Mesothelial cell of epicardium (in vitro differentiated cells): ENCODE data around the gene ADAM19. TPM values are rescaled to one million over a fixed set of nuclear protein-coding genes. Genes with fewer than 3 reads are reported as not detected.
"Not testable (repeated sequence)": the region's sequence is repeated elsewhere in the genome, so short reads cannot be mapped to it uniquely, and the experiment has no call there.

ENCODE experiments used
- DNase-seq, 2 experiments: peaks; one replicate each; pipeline ENCODE4 v3.0.0; 2021; ENCODE audit warnings: low spot score in 2 of 2; ENCODE audit not compliant: unreplicated experiment in 2 of 2
- H3K27ac Mint-ChIP-seq: 2 replicates; pipeline ENCODE4 v1.8.0; 2021; ENCODE audit warnings: mixed read lengths
- H3K27me3 Mint-ChIP-seq: 2 replicates; pipeline ENCODE4 v1.8.0; 2021; ENCODE audit warnings: low read depth, mixed read lengths
- H3K36me3 Mint-ChIP-seq: 2 replicates; pipeline ENCODE4 v1.8.0; 2021; ENCODE audit warnings: mixed read lengths
- H3K4me1 Mint-ChIP-seq: 2 replicates; pipeline ENCODE4 v1.8.0; 2021; ENCODE audit warnings: mixed read lengths
- H3K4me3 Mint-ChIP-seq: 2 replicates; pipeline ENCODE4 v1.8.0; 2021; ENCODE audit warnings: mild to moderate bottlenecking, moderate library complexity, mixed read lengths
- H3K9me3 Mint-ChIP-seq: 2 replicates; pipeline ENCODE4 v1.8.0; 2021; ENCODE audit warnings: mixed read lengths
- total RNA-seq: library from RNA; stranded (reverse); gene quantifications from 3 replicates; pipeline ENCODE4 v1.2.1, GENCODE V29; 2021
- TF ChIP-seq, protein P1 (sequence below): fragments of 200-600 bp; sonication (generic); IDR thresholded peaks from one replicate; pipeline ENCODE4 v1.5.0; 2021; ENCODE audit warnings: antibody characterized with exemption; ENCODE audit not compliant: unreplicated experiment

The ADAM19 gene
- total RNA-seq, 1 donor from 2014 or later = 19.7 TPM

DNA sequence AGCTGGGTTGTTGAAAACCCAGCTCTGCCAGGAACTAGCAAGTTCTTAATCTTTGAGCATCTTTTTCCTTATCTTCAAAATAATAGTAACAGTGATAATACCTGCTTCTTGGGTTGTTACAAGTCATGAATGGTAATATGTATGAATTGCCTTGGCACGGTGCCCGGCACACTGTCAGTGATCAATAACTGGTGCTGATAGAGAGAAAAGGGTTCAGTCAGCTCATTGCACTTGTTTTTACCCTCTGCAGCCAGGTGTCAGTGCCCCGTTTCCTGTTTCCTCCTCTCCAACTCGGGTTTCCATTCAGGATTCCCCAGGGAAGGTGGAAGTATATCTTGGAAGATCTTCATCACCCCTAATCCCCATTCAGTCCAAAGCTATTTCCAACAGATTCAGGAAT lies 131.4 kb downstream of the ADAM19 start:
- Mint-ChIP-seq H3K27me3 (peaks cover 2% of the 10 kb centered on the region), H3K9me3 (peaks cover 10% of the 10 kb centered on the region), H3K27ac (no peak overlapping the region), H3K36me3 (peaks cover 2% of the 10 kb centered on the region), H3K4me3 (no peak overlapping the region), H3K4me1 (peaks cover 28% of the 10 kb centered on the region)
- TF ChIP-seq, protein P1, sequence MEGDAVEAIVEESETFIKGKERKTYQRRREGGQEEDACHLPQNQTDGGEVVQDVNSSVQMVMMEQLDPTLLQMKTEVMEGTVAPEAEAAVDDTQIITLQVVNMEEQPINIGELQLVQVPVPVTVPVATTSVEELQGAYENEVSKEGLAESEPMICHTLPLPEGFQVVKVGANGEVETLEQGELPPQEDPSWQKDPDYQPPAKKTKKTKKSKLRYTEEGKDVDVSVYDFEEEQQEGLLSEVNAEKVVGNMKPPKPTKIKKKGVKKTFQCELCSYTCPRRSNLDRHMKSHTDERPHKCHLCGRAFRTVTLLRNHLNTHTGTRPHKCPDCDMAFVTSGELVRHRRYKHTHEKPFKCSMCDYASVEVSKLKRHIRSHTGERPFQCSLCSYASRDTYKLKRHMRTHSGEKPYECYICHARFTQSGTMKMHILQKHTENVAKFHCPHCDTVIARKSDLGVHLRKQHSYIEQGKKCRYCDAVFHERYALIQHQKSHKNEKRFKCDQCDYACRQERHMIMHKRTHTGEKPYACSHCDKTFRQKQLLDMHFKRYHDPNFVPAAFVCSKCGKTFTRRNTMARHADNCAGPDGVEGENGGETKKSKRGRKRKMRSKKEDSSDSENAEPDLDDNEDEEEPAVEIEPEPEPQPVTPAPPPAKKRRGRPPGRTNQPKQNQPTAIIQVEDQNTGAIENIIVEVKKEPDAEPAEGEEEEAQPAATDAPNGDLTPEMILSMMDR = no peak
- no peak for DNase-seq

DNA sequence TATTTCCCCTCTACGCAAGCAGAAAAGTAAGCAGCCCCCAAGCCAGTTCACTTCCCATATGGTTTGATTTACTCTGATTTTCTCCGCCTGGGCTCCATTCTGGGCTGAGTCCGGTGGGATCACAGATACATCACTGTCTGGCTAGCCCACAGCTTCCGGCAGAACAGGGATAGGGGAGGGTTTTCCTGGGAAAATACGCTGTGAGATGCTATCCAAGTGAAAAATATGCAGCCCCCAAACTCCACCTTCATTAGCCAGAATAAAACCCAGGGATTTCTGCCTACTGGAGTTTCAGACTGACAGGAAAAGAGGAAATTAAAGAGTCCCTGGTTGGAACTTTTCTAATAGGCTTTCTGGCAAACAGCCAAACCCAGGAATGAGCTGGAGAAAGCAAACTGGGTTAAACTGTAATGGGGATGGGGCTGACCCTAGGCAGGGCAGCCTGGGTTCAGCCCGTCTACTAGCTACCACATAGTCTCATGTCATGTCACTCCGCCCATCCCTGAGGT lies 132.5 kb downstream of the ADAM19 start:
- Mint-ChIP-seq H3K27me3 (peaks cover 2% of the 10 kb centered on the region), H3K4me1 (peaks cover 25% of the 10 kb centered on the region), H3K9me3 (peaks cover 15% of the 10 kb centered on the region), H3K4me3 (peak overlapping the region; percentile 38), H3K36me3 (peaks cover 2% of the 10 kb centered on the region), H3K27ac (peak overlapping the region; percentile 80)
- TF ChIP-seq, protein P1 = no peak
- DNase-seq = no peak

DNA sequence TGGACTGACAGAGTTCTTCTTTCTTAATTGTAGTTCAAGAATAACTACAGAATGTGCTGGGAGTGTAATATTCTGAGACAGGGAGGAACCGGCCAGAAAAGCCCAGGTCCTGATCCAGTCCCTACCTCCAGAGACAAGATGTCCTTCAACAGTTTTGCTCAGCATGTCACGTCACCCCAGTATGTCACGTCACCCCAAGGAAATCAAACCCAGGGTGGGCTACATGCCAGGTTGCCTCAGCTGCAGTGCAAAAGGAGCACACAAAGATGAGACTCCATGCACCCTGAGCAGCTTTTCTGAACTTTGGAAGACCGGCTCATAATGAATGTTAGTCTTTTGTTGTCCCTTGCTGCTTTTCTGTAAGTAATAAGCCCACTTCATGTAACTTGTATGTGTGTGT lies 141.5 kb downstream of the ADAM19 start:
- Mint-ChIP-seq H3K27ac (no peak overlapping the region), H3K4me1 (no peaks in the 10 kb centered on the region), H3K36me3 (no peaks in the 10 kb centered on the region), H3K27me3 (no peaks in the 10 kb centered on the region), H3K9me3 (peaks cover 15% of the 10 kb centered on the region), H3K4me3 (no peak overlapping the region)
- TF ChIP-seq, protein P1 = no peak
- DNase-seq = no peak

DNA sequence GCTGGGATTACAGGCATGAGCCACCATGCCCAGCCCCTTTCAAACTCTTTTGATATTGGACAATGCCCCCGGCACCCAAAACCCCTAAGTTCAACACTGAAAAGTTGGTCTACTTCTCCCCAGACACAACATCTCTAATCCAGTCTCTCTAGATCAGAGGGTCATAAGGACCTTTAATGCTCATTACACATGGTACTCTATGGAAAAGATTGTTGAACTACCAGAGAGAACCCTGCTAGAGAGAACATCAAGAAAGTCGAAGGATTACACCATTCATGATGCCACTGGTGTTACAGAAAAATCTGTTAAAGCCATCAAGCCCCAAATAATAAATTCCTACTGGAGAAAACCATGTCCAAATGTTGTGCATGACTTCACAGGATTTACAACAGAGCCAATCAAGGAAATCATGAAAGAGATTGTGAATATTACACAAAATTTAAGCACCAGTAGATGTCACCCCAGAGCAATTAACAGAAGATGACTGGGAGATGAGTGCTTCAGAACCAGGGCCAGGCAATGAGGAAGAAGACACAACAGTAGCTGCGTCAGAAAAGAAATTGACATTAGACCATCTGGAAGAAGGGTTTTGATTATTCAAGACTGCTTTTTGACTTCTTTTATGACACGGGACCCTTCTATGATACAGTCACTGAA lies 143.9 kb downstream of the ADAM19 start:
- H3K27me3 Mint-ChIP-seq = no peaks in the 10 kb centered on the region
- H3K4me1 Mint-ChIP-seq = no peaks in the 10 kb centered on the region
- peaks cover 15% of the 10 kb centered on the region for H3K9me3 Mint-ChIP-seq
- H3K27ac Mint-ChIP-seq = no peak overlapping the region
- no peak for DNase-seq
- no peak overlapping the region for H3K4me3 Mint-ChIP-seq
- H3K36me3 Mint-ChIP-seq = no peaks in the 10 kb centered on the region
- TF ChIP-seq, protein P1 = no peak

DNA sequence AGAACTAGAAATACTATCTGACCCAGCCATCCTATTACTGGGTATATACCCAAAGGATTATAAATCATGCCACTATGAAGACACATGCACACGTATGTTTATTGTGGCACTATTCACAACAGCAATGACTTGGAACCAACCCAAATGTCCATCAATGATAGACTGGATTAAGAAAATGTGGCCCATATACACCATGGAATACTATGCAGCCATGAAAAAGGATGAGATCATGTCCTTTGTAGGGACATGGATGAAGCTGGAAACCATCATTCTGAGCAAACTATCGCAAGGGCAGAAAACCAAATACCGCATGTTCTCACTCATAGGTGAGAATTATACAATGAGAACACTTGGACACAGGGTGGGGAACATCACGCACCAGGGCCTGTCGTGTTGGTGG lies 145.7 kb downstream of the ADAM19 start:
- DNase-seq, H3K27ac Mint-ChIP-seq, H3K27me3 Mint-ChIP-seq, H3K4me3 Mint-ChIP-seq, H3K36me3 Mint-ChIP-seq, H3K4me1 Mint-ChIP-seq: not testable (repeated sequence)
- peaks cover 15% of the 10 kb centered on the region for H3K9me3 Mint-ChIP-seq

Other genes with a start within 250 kb of the ADAM19 start
- gene NIPAL4, start 115.6 kb downstream of the ADAM19 start, total RNA-seq = 0.18 to 0.49 TPM (median 0.40 TPM) in 3 replicates
- gene SOX30, start 76.7 kb upstream of the ADAM19 start, total RNA-seq = not detected in 3 replicates
- gene C5orf52, start 95.8 kb upstream of the ADAM19 start, total RNA-seq = not detected in 3 replicates
- gene THG1L, start 155.6 kb upstream of the ADAM19 start, total RNA-seq = 17.8 to 19.2 TPM (median 18.0 TPM) in 3 replicates
- 5.2 to 6.0 TPM (median 5.6 TPM) in 3 replicates for gene LSM11, start 167.9 kb upstream of the ADAM19 start, total RNA-seq